ENCODE measurements around the gene TRIM62. TPM values are rescaled to one million over a fixed set of nuclear protein-coding genes. Genes with fewer than 3 reads are reported as not detected.

TRIM62 gene
- total RNA-seq, 1 experiment from 2014 or later, result 17.6 TPM

GRCh38 chr1:33173091-33173490 lies 8.8 kb downstream of the TRIM62 start:
- DNase-seq, result no peak

GRCh38 chr1:33171977-33172813 lies 9.6 kb downstream of the TRIM62 start:
- Histone ChIP-seq H3K36me3 (peaks cover 34% of the 10 kb centered on the region), H3K9me3 (replicated peaks) (no peaks in the 10 kb centered on the region), H3K4me1 (peaks cover 37% of the 10 kb centered on the region), H3K27ac (no peak overlapping the region), H3K4me3 (no peak overlapping the region), H3K27me3 (no peaks in the 10 kb centered on the region)
- DNase-seq, result no peak

More at GRCh38 chr1:33173091-33173490, 8.8 kb downstream of the TRIM62 start:
- no peak overlapping the region for H3K27ac ChIP-seq
- no peaks in the 10 kb centered on the region for H3K27me3 ChIP-seq
- no peaks in the 10 kb centered on the region for H3K9me3 ChIP-seq (replicated peaks)
- no peak overlapping the region for H3K4me3 ChIP-seq
- H3K36me3 ChIP-seq, result peaks cover 28% of the 10 kb centered on the region
- H3K4me1 ChIP-seq, result peaks cover 41% of the 10 kb centered on the region

GRCh38 chr1:33170351-33171274 lies 11.2 kb downstream of the TRIM62 start:
- no peak for DNase-seq
- Histone ChIP-seq H3K9me3 (replicated peaks) (no peaks in the 10 kb centered on the region), H3K4me3 (no peak overlapping the region), H3K4me1 (peaks cover 24% of the 10 kb centered on the region), H3K27ac (no peak overlapping the region), H3K36me3 (peaks cover 45% of the 10 kb centered on the region), H3K27me3 (no peaks in the 10 kb centered on the region)

GRCh38 chr1:33169290-33170055 lies 12.4 kb downstream of the TRIM62 start:
- no peaks in the 10 kb centered on the region for H3K27me3 ChIP-seq
- H3K27ac ChIP-seq, result peak overlapping the region; percentile 7; the same call in 1 of the 2 replicates
- DNase-seq, result peak; percentile 56 to 65
- peaks cover 41% of the 10 kb centered on the region for H3K36me3 ChIP-seq
- H3K9me3 ChIP-seq (replicated peaks), result no peaks in the 10 kb centered on the region
- peaks cover 24% of the 10 kb centered on the region for H3K4me1 ChIP-seq
- H3K4me3 ChIP-seq, result no peak overlapping the region

GRCh38 chr1:33168556-33169289 lies 13.1 kb downstream of the TRIM62 start:
- DNase-seq, result no peak
- Histone ChIP-seq H3K27ac (peak overlapping the region; percentile 7; the same call in 1 of the 2 replicates), H3K36me3 (peaks cover 35% of the 10 kb centered on the region), H3K9me3 (replicated peaks) (no peaks in the 10 kb centered on the region), H3K4me1 (peaks cover 31% of the 10 kb centered on the region), H3K27me3 (no peaks in the 10 kb centered on the region), H3K4me3 (no peak overlapping the region)

GRCh38 chr1:33167650-33168447 lies 14.0 kb downstream of the TRIM62 start:
- Histone ChIP-seq H3K27ac (no peak overlapping the region), H3K4me3 (no peak overlapping the region), H3K27me3 (no peaks in the 10 kb centered on the region), H3K9me3 (replicated peaks) (no peaks in the 10 kb centered on the region), H3K36me3 (peaks cover 35% of the 10 kb centered on the region), H3K4me1 (peaks cover 40% of the 10 kb centered on the region)
- DNase-seq, result no peak

GRCh38 chr1:33165809-33166208 lies 16.0 kb downstream of the TRIM62 start:
- H3K4me3 ChIP-seq, result no peak overlapping the region
- peaks cover 58% of the 10 kb centered on the region for H3K4me1 ChIP-seq
- no peaks in the 10 kb centered on the region for H3K9me3 ChIP-seq (replicated peaks)
- H3K27ac ChIP-seq, result no peak overlapping the region
- no peak for DNase-seq
- peaks cover 41% of the 10 kb centered on the region for H3K36me3 ChIP-seq
- H3K27me3 ChIP-seq, result no peaks in the 10 kb centered on the region

GRCh38 chr1:33165209-33165608 lies 16.6 kb downstream of the TRIM62 start:
- peaks cover 60% of the 10 kb centered on the region for H3K4me1 ChIP-seq

GRCh38 chr1:33163621-33164519 lies 18.0 kb downstream of the TRIM62 start:
- no peak overlapping the region for H3K4me3 ChIP-seq
- no peaks in the 10 kb centered on the region for H3K9me3 ChIP-seq (replicated peaks)
- peaks cover 56% of the 10 kb centered on the region for H3K4me1 ChIP-seq
- peak overlapping the region; percentile 81 for H3K27ac ChIP-seq
- DNase-seq, result peak; percentile 96
- no peaks in the 10 kb centered on the region for H3K27me3 ChIP-seq
- peaks cover 39% of the 10 kb centered on the region for H3K36me3 ChIP-seq

More at GRCh38 chr1:33165209-33165608, 16.6 kb downstream of the TRIM62 start:
- Histone ChIP-seq H3K36me3 (peaks cover 41% of the 10 kb centered on the region), H3K4me3 (no peak overlapping the region), H3K27me3 (no peaks in the 10 kb centered on the region), H3K27ac (no peak overlapping the region), H3K9me3 (replicated peaks) (no peaks in the 10 kb centered on the region)
- DNase-seq, result peak in 1 of 2 experiments; percentile 35

- DNase-seq, result no peak
- Histone ChIP-seq H3K36me3 (peaks cover 31% of the 10 kb centered on the region), H3K9me3 (replicated peaks) (no peaks in the 10 kb centered on the region)
These were observed 19.7 kb downstream of the TRIM62 start for GRCh38 chr1:33162141-33162540.

GRCh38 chr1:33161061-33161681 lies 20.7 kb downstream of the TRIM62 start:
- Histone ChIP-seq H3K27ac (peak overlapping the region; percentile 64), H3K27me3 (no peaks in the 10 kb centered on the region), H3K4me1 (peaks cover 55% of the 10 kb centered on the region), H3K36me3 (peaks cover 24% of the 10 kb centered on the region), H3K9me3 (replicated peaks) (no peaks in the 10 kb centered on the region), H3K4me3 (0 out of 2 replicates have a peak overlapping the region, but pooled peaks have one; percentile 1)
- DNase-seq, result peak; percentile 97 to 98

More at GRCh38 chr1:33162141-33162540, 19.7 kb downstream of the TRIM62 start:
- Histone ChIP-seq H3K4me3 (no peak overlapping the region), H3K4me1 (peaks cover 55% of the 10 kb centered on the region), H3K27me3 (no peaks in the 10 kb centered on the region), H3K27ac (peak overlapping the region; percentile 64; the same call in 1 of the 2 replicates)

GRCh38 chr1:33159577-33159976 lies 22.3 kb downstream of the TRIM62 start:
- Histone ChIP-seq H3K9me3 (replicated peaks) (no peaks in the 10 kb centered on the region), H3K27ac (no peak overlapping the region), H3K4me3 (no peak overlapping the region), H3K4me1 (peaks cover 50% of the 10 kb centered on the region), H3K27me3 (no peaks in the 10 kb centered on the region), H3K36me3 (peaks cover 22% of the 10 kb centered on the region)
- no peak for DNase-seq

Measured in SJCRH30 (cell line).